Activated naive CD4-positive, alpha-beta T cell treated with anti-CD3 and anti-CD28 coated beads for 36 hours (primary cell): ENCODE results near the gene MRRF. TPM values are rescaled to one million over a fixed set of nuclear protein-coding genes. Genes with fewer than 3 reads are reported as not detected.

Experiments used
- CTCF ChIA-PET: fragments of 350-600 bp; sonication (Branson Sonifier 250); formaldehyde crosslinking; loops from one replicate; lab custom pipeline; 2021; ENCODE audit warnings: antibody characterized with exemption; lab: Charles Lee
- DNase-seq: peaks from one replicate; pipeline ENCODE4 v3.0.0-alpha.2; 2020
- H3K27ac Mint-ChIP-seq: one replicate; pipeline ENCODE4 v1.8.0; 2021; ENCODE audit warnings: mild to moderate bottlenecking, mixed read lengths
- H3K27me3 Mint-ChIP-seq: one replicate; pipeline ENCODE4 v1.8.0; 2021; ENCODE audit warnings: low read depth, mixed read lengths
- H3K36me3 Mint-ChIP-seq: one replicate; pipeline ENCODE4 v1.8.0; 2021; ENCODE audit warnings: low read depth, mixed read lengths
- H3K4me1 Mint-ChIP-seq: one replicate; pipeline ENCODE4 v1.8.0; 2021; ENCODE audit warnings: low read depth, mixed read lengths
- H3K4me3 Mint-ChIP-seq: one replicate; pipeline ENCODE4 v1.8.0; 2021; ENCODE audit warnings: mild to moderate bottlenecking, moderate library complexity, mixed read lengths
- H3K9me3 Mint-ChIP-seq: one replicate; pipeline ENCODE4 v1.8.0; 2021; ENCODE audit warnings: mixed read lengths
- intact Hi-C: fragments of 100-400 bp; cut with micrococcal nuclease; formaldehyde crosslinking; loops from one replicate; pipeline ENCODE4 v1.15.1; 2023
- total RNA-seq, 2 experiments: library from RNA; stranded (reverse); gene quantifications; one replicate each; pipeline ENCODE4 v1.2.3, GENCODE V29; 2021

Gene MRRF
- total RNA-seq, 2 experiments from 2014 or later, result 51.0 TPM

DNA sequence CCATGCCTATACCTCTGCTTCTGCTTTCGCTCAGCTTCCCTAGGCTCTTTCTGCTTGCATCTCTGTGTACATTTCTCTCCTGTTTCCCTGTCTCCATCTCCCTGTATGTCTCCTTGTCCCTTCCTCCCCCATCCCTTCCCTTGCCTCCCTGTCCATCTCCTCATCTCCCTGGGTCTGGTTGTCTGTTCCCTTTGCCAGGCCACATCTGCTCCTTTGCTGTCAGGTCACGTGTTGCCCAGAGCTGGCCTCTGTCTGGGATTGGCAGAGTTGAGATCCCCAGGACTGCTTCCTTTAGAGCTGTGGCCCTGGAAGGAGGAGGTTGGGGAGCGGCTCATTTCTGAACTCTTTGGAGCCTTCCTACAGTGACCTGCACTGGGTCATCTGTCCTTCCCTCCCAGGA is 74.3 kb downstream of the MRRF start:
- Mint-ChIP-seq H3K4me1 (no peaks in the 10 kb centered on the region), H3K4me3 (no peak overlapping the region), H3K36me3 (no peaks in the 10 kb centered on the region), H3K27me3 (peaks cover 4% of the 10 kb centered on the region), H3K27ac (no peak overlapping the region), H3K9me3 (no peaks in the 10 kb centered on the region)
- DNase-seq, result no peak
- intact Hi-C loops, result no loop called here
- CTCF ChIA-PET, result interaction anchor here (1.0 kb wide), 1 partner anchor 12 kb away, joined by 3 read pairs; no protein-coding TSS in a partner anchor

- intact Hi-C loops, result no loop called here
- H3K4me1 Mint-ChIP-seq, result no peaks in the 10 kb centered on the region
Measured at GRCh38 chr9:122339579-122339978, 74.9 kb downstream of the MRRF start.

GRCh38 chr9:122340161-122340560 is 75.5 kb downstream of the MRRF start:
- Mint-ChIP-seq H3K9me3 (no peaks in the 10 kb centered on the region), H3K4me1 (no peaks in the 10 kb centered on the region), H3K27me3 (peaks cover 6% of the 10 kb centered on the region), H3K4me3 (no peak overlapping the region), H3K36me3 (no peaks in the 10 kb centered on the region), H3K27ac (no peak overlapping the region)
- no peak for DNase-seq
- CTCF ChIA-PET, result interaction anchor here (0.8 kb wide), 1 partner anchor 10 kb away, joined by 5 read pairs; no protein-coding TSS in a partner anchor
- intact Hi-C loops, result loop anchor here (10.0 kb wide), 1 partner anchor 475 kb away; no protein-coding TSS in a partner anchor

More at GRCh38 chr9:122339579-122339978, 74.9 kb downstream of the MRRF start:
- H3K27me3 Mint-ChIP-seq, result peaks cover 5% of the 10 kb centered on the region
- DNase-seq, result no peak
- H3K27ac Mint-ChIP-seq, result no peak overlapping the region
- no peak overlapping the region for H3K4me3 Mint-ChIP-seq
- no peaks in the 10 kb centered on the region for H3K9me3 Mint-ChIP-seq
- H3K36me3 Mint-ChIP-seq, result no peaks in the 10 kb centered on the region
- CTCF ChIA-PET, result interaction anchor here (1.0 kb wide), 1 partner anchor 11 kb away, joined by 3 read pairs; no protein-coding TSS in a partner anchor

DNA sequence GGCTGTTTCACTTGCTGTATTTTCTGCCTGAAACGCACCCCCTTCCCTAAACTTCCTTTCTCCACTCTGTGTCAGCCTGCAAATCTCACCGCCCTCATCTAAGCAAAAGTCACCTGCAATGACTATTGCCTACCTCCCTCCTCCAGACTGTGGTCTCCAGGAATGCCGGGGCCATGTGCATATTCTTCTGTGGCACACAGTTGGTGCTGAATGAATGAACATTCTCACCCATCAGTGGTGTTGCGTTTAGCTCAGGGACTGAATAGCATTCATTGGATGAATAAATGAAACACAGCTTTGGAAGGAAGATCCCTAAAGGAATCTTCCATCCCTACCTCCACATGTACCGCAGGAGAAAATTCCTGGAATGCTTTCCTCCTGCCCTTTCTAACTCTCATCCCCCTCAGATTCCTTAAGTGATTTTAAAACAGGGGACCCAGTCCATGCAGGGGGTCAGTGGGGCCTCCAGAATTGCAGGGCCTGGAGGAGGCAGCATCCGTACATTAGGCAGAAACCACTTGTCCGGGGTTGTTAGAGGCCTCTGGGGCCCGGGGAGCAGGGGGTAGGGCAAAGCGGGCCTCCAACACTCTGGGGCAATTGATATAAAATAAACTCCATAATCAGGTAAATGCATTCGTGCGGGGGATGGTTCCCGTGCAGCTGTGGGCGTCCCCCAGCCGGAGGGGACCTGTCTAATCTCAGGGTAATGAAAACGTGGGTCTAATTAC is 77.8 kb downstream of the MRRF start:
- peaks cover 2% of the 10 kb centered on the region for H3K4me1 Mint-ChIP-seq
- no peaks in the 10 kb centered on the region for H3K36me3 Mint-ChIP-seq
- H3K27ac Mint-ChIP-seq, result no peak overlapping the region
- CTCF ChIA-PET, result no interaction called here
- H3K9me3 Mint-ChIP-seq, result no peaks in the 10 kb centered on the region
- H3K4me3 Mint-ChIP-seq, result no peak overlapping the region
- DNase-seq, result no peak
- peaks cover 14% of the 10 kb centered on the region for H3K27me3 Mint-ChIP-seq
- intact Hi-C loops, result loop anchor here (10.0 kb wide), 1 partner anchor 472 kb away; no protein-coding TSS in a partner anchor

- Mint-ChIP-seq H3K9me3 (no peaks in the 10 kb centered on the region), H3K4me3 (peak overlapping the region; percentile 63), H3K36me3 (no peaks in the 10 kb centered on the region), H3K27ac (no peak overlapping the region), H3K4me1 (peaks cover 2% of the 10 kb centered on the region), H3K27me3 (peaks cover 40% of the 10 kb centered on the region)
- CTCF ChIA-PET, result interaction anchor here (0.8 to 3.0 kb wide), 6 partner anchors 219 to 248 kb away, joined by 3 to 16 read pairs (median 8); no protein-coding TSS in a partner anchor
- DNase-seq, result no peak
- intact Hi-C loops, result loop anchor here (1.0 to 10.0 kb wide), 2 partner anchors 81 to 468 kb away; no protein-coding TSS in a partner anchor
Measured at GRCh38 chr9:122346478-122347347, 82.0 kb downstream of the MRRF start.

DNA sequence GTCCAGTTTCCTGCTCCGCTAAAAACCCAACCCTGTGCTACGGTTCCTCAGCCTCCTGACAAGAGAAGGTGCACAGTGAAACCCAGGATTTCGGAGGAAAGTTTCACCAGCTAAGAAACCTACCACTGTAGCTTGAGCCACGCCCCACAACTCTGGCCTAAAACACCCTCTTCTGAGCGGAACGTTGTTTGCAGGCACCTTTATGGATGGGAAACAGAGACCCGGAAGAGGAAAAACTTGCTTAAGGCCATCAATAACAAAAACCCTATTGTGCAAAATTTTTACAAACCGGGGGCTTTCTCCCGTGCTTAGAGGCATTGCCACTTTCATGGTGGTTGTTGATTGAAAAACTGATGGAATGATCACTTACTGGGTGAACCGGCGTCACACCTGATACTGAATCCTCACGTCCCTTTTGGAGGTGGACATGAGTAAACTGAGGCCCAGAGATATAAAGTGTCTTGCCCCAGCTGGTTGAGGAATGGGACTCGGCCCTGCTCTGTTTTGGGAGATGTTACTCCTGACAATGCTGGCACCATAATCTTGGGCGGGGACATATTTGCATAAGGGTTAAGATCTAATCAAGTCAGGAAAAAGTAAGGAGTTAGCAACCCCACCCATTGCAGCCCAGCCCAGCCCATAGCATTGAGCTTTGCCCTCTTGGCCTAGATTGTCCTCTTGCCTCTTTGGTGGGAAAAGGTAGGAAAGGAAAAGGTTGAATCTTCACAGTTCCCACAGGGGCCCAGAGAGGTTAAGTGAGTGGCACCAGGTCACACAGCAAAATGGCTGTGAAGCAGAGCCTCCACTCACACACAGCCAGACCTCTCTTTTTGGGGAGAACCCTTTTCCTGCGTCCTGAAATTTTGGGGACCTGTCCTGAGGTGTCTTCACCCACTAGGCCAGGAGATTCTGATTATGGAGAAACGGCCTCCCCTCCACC is 82.9 kb downstream of the MRRF start:
- CTCF ChIA-PET, result interaction anchor here (0.6 to 2.1 kb wide), 5 partner anchors 220 to 808 kb away, joined by 3 to 14 read pairs (median 3); no protein-coding TSS in a partner anchor
- Mint-ChIP-seq H3K27ac (no peak overlapping the region), H3K4me1 (peaks cover 2% of the 10 kb centered on the region), H3K27me3 (peaks cover 40% of the 10 kb centered on the region), H3K36me3 (no peaks in the 10 kb centered on the region), H3K4me3 (peak overlapping the region; percentile 63), H3K9me3 (no peaks in the 10 kb centered on the region)
- DNase-seq, result peak; percentile 25
- intact Hi-C loops, result loop anchor here (10.0 kb wide), 1 partner anchor 467 kb away; no protein-coding TSS in a partner anchor

GRCh38 chr9:122348288-122348777 is 83.7 kb downstream of the MRRF start:
- no peaks in the 10 kb centered on the region for H3K36me3 Mint-ChIP-seq
- CTCF ChIA-PET, result interaction anchor here (0.6 to 2.1 kb wide), 5 partner anchors 221 to 808 kb away, joined by 3 to 14 read pairs (median 3); no protein-coding TSS in a partner anchor
- H3K9me3 Mint-ChIP-seq, result no peaks in the 10 kb centered on the region
- peaks cover 2% of the 10 kb centered on the region for H3K4me1 Mint-ChIP-seq
- no peak for DNase-seq
- peaks cover 40% of the 10 kb centered on the region for H3K27me3 Mint-ChIP-seq
- no peak overlapping the region for H3K4me3 Mint-ChIP-seq
- H3K27ac Mint-ChIP-seq, result no peak overlapping the region
- intact Hi-C loops, result loop anchor here (10.0 kb wide), 1 partner anchor 466 kb away; no protein-coding TSS in a partner anchor

DNA sequence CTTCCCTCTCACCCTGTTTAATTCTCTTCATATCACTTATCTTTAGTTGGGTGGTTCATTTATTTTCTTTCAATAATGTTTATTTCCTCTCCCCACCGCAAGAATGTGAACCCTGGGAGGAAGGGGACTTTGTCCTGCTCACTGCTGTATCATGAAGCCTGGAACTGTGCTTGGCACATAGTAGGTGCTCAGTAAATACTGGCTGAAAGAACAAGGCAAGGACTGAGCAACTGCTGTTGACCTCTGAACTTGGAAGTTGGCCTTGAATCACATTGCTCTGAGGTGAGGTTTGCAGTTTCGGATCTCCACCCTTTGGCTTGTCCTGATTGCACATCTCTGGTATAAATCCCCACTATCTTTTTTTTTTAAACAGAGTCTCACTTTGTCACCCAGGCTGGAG is 84.1 kb downstream of the MRRF start:
- Mint-ChIP-seq H3K27ac (no peak overlapping the region), H3K27me3 (peaks cover 38% of the 10 kb centered on the region), H3K36me3 (no peaks in the 10 kb centered on the region), H3K4me3 (no peak overlapping the region), H3K4me1 (peaks cover 2% of the 10 kb centered on the region), H3K9me3 (peaks cover 3% of the 10 kb centered on the region)
- no peak for DNase-seq
- CTCF ChIA-PET, result interaction anchor here (0.7 to 5.1 kb wide), 6 partner anchors 19 to 462 kb away, joined by 3 to 139 read pairs (median 8); no protein-coding TSS in a partner anchor
- intact Hi-C loops, result loop anchor here (10.0 kb wide), 1 partner anchor 466 kb away; no protein-coding TSS in a partner anchor

- H3K4me3 Mint-ChIP-seq, result no peak overlapping the region
- CTCF ChIA-PET, result interaction anchor here (0.9 to 5.7 kb wide), 5 partner anchors 18 to 252 kb away, joined by 4 to 139 read pairs (median 6); no protein-coding TSS in a partner anchor
Measured at GRCh38 chr9:122349201-122349600, 84.5 kb downstream of the MRRF start.

DNA sequence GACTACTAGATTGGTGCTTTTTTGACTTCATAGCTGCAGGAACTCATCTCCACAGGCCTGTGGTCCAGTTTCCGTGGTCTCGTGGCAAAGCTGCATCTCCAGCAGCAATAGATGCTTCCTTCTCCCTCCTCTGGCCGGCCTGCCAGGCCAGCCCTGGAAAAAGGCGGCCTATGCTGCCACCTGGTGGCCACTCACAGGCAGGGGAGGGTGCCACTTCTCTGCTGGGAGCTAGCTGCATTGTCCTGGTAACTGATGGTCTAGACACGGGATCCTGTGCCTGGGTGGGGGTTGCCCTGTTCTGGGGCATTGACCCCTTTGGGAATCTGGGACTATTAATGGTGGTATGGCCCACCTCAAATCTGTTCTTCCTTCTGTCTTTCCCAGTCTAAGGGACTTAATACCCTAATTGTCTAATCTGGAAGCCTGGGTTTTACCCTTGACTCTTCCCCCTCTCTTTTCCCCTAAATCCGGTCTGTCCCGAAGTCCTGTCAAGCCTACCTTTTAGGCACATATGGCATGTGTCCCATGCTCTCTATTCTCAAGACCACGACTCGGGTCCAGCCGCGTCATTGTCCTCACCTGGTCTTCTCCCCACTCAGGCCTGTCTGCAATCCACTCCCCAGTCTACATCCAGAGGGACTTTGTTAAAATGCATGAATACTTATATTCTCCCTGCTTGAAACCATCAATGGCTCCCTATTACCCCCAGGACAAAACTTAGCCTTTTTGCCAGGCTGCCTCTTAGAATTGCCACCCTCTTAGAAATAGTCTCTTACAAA is 86.1 kb downstream of the MRRF start:
- H3K9me3 Mint-ChIP-seq, result peaks cover 3% of the 10 kb centered on the region
- CTCF ChIA-PET, result interaction anchor here (0.6 to 5.7 kb wide), 20 partner anchors 10 to 1173 kb away, joined by 3 to 139 read pairs (median 4); partner anchors contain the start of genes MRRF and RBM18
- peaks cover 2% of the 10 kb centered on the region for H3K4me1 Mint-ChIP-seq
- intact Hi-C loops, result loop anchor here (1.0 kb wide), 3 partner anchors 103 to 251 kb away; no protein-coding TSS in a partner anchor
- peaks cover 29% of the 10 kb centered on the region for H3K27me3 Mint-ChIP-seq
- H3K36me3 Mint-ChIP-seq, result no peaks in the 10 kb centered on the region
- H3K4me3 Mint-ChIP-seq, result no peak overlapping the region
- peak; percentile 82 for DNase-seq
- no peak overlapping the region for H3K27ac Mint-ChIP-seq

More at GRCh38 chr9:122349201-122349600, 84.5 kb downstream of the MRRF start:
- intact Hi-C loops, result loop anchor here (10.0 kb wide), 1 partner anchor 466 kb away; no protein-coding TSS in a partner anchor
- H3K27me3 Mint-ChIP-seq, result peaks cover 35% of the 10 kb centered on the region
- H3K4me1 Mint-ChIP-seq, result peaks cover 2% of the 10 kb centered on the region
- H3K9me3 Mint-ChIP-seq, result peaks cover 3% of the 10 kb centered on the region
- no peaks in the 10 kb centered on the region for H3K36me3 Mint-ChIP-seq
- no peak for DNase-seq
- H3K27ac Mint-ChIP-seq, result no peak overlapping the region
